Activated naive CD8-positive, alpha-beta T cell treated with anti-CD3 and anti-CD28 coated beads, Interleukin-2, amount 10 ng/mL, durations not matched to agents 7 days and 5 days (primary cell): ENCODE data around the gene PDE11A. TPM values are rescaled to one million over a fixed set of nuclear protein-coding genes. Genes with fewer than 3 reads are reported as not detected.

Experiments
- ATAC-seq: fragments of 150-1000 bp; cut with Tn5 transposase; one replicate; pipeline ENCODE4 v1.10.0; 2021; ENCODE audit warnings: low read depth, moderate library complexity
- POLR2A ChIA-PET: fragments of 350-600 bp; sonication (Branson Sonifier 250); formaldehyde crosslinking; loops from one replicate; lab custom pipeline; 2021; ENCODE audit warnings: antibody characterized with exemption; lab: Charles Lee
- DNase-seq: peaks from one replicate; pipeline ENCODE4 v3.0.0; 2021
- H3K27ac Mint-ChIP-seq: one replicate; pipeline ENCODE4 v1.8.0; 2022; ENCODE audit warnings: mild to moderate bottlenecking, mixed read lengths
- H3K27me3 Mint-ChIP-seq: one replicate; pipeline ENCODE4 v1.8.0; 2022; ENCODE audit warnings: mild to moderate bottlenecking, moderate library complexity, mixed read lengths
- H3K36me3 Mint-ChIP-seq: one replicate; pipeline ENCODE4 v1.8.0; 2021; ENCODE audit warnings: mild to moderate bottlenecking, mixed read lengths
- H3K4me1 Mint-ChIP-seq: one replicate; pipeline ENCODE4 v1.8.0; 2021; ENCODE audit warnings: mixed read lengths
- H3K4me3 Mint-ChIP-seq: one replicate; pipeline ENCODE4 v1.8.0; 2022; ENCODE audit warnings: mild to moderate bottlenecking, moderate library complexity, mixed read lengths
- H3K9me3 Mint-ChIP-seq: one replicate; pipeline ENCODE4 v1.8.0; 2021; ENCODE audit warnings: mixed read lengths
- total RNA-seq, 2 experiments: library from RNA; stranded (reverse); gene quantifications; one replicate each; pipeline ENCODE4 v1.2.3, GENCODE V29; 2021

The PDE11A gene
- total RNA-seq, 2 experiments from 2014 or later, result not detected

DNA sequence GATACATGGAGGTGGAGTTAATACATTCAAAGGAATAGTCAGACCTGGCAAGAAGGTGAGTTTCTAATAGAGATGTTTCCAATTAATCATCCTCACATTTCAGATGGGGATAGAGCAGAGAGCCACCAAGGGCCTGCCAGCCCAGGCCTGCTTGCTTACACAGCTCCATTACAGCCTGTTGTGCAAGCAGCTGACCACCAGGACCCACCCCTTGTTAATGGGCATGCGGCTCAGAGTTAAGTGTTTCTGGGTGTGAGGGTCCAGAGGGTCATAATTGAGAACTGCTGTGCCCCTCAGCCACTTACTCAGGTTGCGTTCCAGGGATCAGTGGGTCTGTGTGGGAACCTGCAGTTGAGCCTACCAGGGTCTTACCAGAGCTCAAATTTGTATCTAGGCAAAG lies 480.2 kb downstream of the PDE11A start:
- H3K36me3 Mint-ChIP-seq, result no peaks in the 10 kb centered on the region
- no peaks in the 10 kb centered on the region for H3K9me3 Mint-ChIP-seq
- H3K4me1 Mint-ChIP-seq, result peaks cover 3% of the 10 kb centered on the region
- POLR2A ChIA-PET, result no interaction called here
- no peak overlapping the region for H3K27ac Mint-ChIP-seq
- no peak overlapping the region for H3K4me3 Mint-ChIP-seq
- peaks cover 4% of the 10 kb centered on the region for H3K27me3 Mint-ChIP-seq
- DNase-seq (no peak), ATAC-seq (no peak)

DNA sequence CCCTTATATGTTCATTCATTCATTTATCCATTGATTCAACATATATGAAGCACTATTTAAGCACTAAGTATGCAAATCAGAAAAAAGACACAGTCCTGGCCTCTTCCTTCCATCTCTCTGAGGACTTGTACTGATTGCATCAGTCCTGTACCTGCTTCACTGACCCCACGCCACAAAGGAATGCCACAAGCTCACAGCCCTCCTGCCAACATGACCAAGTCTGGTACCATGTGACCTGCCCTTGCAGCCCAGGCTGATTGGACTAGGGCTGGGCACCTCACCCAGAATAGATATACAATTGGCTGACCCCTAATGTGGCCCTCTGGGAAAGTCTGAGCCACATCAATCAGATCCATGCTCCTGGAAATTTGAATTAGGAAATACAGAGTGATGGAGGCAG lies 483.4 kb downstream of the PDE11A start:
- no peaks in the 10 kb centered on the region for H3K36me3 Mint-ChIP-seq
- peaks cover 6% of the 10 kb centered on the region for H3K4me1 Mint-ChIP-seq
- H3K4me3 Mint-ChIP-seq, result no peak overlapping the region
- H3K27ac Mint-ChIP-seq, result no peak overlapping the region
- POLR2A ChIA-PET, result no interaction called here
- DNase-seq (no peak), ATAC-seq (no peak)
- no peaks in the 10 kb centered on the region for H3K9me3 Mint-ChIP-seq
- H3K27me3 Mint-ChIP-seq, result peaks cover 4% of the 10 kb centered on the region

DNA sequence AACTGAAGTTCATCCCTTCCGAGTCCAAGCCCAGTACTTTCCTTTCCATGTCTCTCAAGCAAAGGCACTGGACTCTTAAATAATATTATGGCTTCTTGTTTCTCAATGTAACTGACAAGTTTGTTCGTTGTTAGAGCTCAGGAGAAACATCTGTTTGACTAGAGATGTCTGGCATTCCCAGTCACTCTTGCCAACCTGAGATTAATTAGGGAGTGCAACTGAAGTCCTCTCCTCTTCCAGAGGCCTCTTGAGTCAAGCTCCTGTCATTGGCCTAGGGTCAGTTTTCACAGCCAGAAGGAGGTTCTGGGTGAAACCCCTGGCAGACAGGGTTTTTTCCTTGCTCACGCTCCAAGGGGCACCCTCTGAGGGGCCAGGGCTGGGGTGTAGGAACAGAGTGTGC lies 483.9 kb downstream of the PDE11A start:
- H3K27ac Mint-ChIP-seq, result no peak overlapping the region
- H3K4me3 Mint-ChIP-seq, result no peak overlapping the region
- no peaks in the 10 kb centered on the region for H3K36me3 Mint-ChIP-seq
- H3K4me1 Mint-ChIP-seq, result peaks cover 6% of the 10 kb centered on the region
- ATAC-seq (no peak), DNase-seq (no peak)
- POLR2A ChIA-PET, result no interaction called here
- no peaks in the 10 kb centered on the region for H3K9me3 Mint-ChIP-seq
- H3K27me3 Mint-ChIP-seq, result peaks cover under 1% of the 10 kb centered on the region

DNA sequence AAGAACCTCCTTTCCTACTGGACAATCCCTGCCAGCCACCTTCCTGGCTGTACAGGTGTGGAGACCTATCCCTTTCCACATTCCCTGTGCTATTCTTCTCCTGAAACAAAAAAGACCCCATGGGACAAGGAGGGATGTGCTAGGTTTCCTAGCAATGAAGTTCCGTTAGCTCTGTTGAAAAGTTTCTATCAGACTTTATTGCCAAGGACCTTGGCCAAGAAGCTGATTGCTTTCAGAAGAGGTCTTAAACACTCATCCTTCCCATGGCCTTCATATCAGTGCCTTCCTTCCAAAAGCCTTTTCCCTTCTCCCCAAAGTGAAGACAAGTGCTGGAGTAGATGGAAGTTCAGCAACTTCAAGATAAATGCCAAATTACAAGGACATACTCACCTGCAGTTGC lies 485.2 kb downstream of the PDE11A start:
- Mint-ChIP-seq H3K36me3 (no peaks in the 10 kb centered on the region), H3K27me3 (no peaks in the 10 kb centered on the region), H3K27ac (no peak overlapping the region), H3K4me3 (no peak overlapping the region), H3K4me1 (peaks cover 6% of the 10 kb centered on the region), H3K9me3 (no peaks in the 10 kb centered on the region)
- DNase-seq (no peak), ATAC-seq (no peak)
- POLR2A ChIA-PET, result no interaction called here

DNA sequence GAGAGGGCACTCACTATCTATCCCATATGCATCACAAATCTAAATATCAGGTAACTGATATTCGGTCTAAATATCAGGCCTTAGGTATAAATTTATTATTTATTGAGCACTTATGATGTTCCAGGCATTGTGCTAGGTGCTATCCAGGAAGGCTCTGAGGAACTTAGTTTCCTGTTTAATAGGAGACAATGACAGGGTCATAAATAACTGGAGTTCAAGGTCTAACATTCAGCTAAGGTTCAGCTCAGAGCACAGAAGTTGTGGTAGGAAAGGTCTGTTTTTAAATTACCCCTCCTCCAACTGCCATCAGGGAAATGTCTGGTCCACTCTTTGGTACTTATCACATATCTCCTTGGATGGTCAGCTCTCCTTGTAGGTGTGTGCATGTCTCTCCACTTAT lies 486.4 kb downstream of the PDE11A start:
- no peaks in the 10 kb centered on the region for H3K36me3 Mint-ChIP-seq
- H3K4me3 Mint-ChIP-seq, result no peak overlapping the region
- ATAC-seq (no peak), DNase-seq (no peak)
- H3K27ac Mint-ChIP-seq, result no peak overlapping the region
- POLR2A ChIA-PET, result no interaction called here
- no peaks in the 10 kb centered on the region for H3K27me3 Mint-ChIP-seq
- H3K4me1 Mint-ChIP-seq, result peaks cover 4% of the 10 kb centered on the region
- no peaks in the 10 kb centered on the region for H3K9me3 Mint-ChIP-seq

DNA sequence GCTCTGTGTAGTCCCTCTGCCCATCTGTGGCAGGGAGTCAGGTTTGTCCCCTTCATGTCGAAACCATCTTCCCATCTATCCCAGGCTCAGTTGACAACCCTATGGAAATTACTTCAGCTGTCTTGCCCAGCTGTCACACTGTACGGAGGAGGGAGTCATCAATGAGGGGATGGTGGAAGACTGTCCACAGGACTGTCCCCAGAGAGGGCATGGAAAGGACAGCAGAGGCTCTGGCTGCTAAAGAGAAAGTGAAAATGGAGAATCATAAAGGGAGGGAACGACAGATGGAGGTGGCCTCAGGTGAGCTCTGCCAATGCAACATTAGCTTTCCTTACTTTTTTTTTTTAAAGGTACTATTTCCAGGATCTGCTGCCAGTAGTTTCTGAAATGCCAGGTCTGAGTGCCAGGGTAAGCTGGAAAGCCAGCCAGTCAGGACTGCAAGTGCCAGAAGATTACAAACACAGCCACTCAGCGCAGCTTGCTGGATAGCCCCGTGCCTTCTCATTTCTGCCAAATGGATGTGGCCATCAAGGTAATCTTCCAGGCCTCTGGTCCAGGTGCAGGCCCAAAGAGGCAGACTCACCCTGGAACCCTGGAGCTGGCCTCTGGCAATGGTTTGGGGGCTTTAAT lies 487.2 kb downstream of the PDE11A start:
- H3K9me3 Mint-ChIP-seq, result no peaks in the 10 kb centered on the region
- no peaks in the 10 kb centered on the region for H3K36me3 Mint-ChIP-seq
- ATAC-seq (no peak), DNase-seq (no peak)
- POLR2A ChIA-PET, result no interaction called here
- H3K27me3 Mint-ChIP-seq, result no peaks in the 10 kb centered on the region
- no peak overlapping the region for H3K27ac Mint-ChIP-seq
- no peak overlapping the region for H3K4me3 Mint-ChIP-seq
- H3K4me1 Mint-ChIP-seq, result peaks cover 2% of the 10 kb centered on the region

DNA sequence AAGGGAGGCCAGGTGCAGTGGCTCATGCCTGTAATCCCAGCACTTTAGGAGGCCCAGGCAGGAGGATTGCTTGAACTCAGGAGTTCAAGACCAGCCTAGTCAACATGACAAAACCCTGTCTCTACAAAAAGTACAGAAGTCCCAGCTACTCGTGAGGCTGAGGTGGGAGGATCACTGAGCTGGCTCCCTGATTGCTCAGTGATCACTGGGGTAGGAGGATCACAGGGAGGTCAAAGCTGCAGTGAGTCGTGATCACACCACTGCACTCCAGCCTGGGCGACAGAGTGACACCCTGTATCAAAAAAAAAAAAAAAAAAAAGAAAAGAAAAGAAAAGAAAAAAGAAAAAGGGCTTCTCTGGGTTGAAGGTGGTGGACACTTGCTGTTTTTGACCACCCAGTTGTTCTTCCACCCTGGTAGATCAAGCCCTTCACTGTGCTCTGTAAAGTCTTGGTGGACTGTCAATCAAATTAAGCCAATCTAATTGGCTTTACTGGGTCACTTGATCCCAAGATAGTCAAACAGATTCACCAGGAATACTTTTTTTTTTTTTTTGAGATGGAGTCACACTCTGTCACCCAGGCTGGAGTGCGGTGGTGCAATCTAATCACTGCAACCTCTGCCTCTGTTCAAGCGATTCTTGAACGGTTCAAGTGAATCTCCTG lies 488.4 kb downstream of the PDE11A start:
- H3K9me3 Mint-ChIP-seq, result no peaks in the 10 kb centered on the region

DNA sequence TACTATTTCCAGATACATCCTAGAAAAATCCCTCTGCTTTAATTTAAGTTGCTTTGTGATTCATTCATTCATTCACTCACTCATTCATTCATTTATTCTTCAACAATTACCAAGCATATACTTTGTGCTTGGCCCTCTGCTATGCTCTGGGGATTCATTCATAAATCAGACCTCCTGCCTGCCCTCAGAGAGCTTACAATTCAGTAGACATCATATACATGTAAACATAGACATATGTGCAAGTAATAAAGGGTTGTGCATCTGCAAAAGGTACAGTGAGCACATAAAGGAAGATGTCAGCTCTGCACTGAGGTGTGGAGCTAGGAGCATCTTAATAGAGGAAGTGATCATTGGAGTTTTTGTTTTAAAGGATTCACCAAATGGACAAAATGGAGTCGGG lies 490.6 kb downstream of the PDE11A start:
- POLR2A ChIA-PET, result no interaction called here
- peaks cover 2% of the 10 kb centered on the region for H3K4me1 Mint-ChIP-seq
- DNase-seq (no peak), ATAC-seq (no peak)
- H3K36me3 Mint-ChIP-seq, result no peaks in the 10 kb centered on the region
- H3K9me3 Mint-ChIP-seq, result no peaks in the 10 kb centered on the region
- H3K4me3 Mint-ChIP-seq, result no peak overlapping the region
- no peak overlapping the region for H3K27ac Mint-ChIP-seq
- H3K27me3 Mint-ChIP-seq, result no peaks in the 10 kb centered on the region

More for the DNA sequence above, 488.4 kb downstream of the PDE11A start:
- Mint-ChIP-seq H3K27me3 (no peaks in the 10 kb centered on the region), H3K36me3 (no peaks in the 10 kb centered on the region), H3K27ac (no peak overlapping the region), H3K4me3 (no peak overlapping the region), H3K4me1 (peaks cover 2% of the 10 kb centered on the region)
- ATAC-seq (no peak), DNase-seq (no peak)
- POLR2A ChIA-PET, result no interaction called here

DNA sequence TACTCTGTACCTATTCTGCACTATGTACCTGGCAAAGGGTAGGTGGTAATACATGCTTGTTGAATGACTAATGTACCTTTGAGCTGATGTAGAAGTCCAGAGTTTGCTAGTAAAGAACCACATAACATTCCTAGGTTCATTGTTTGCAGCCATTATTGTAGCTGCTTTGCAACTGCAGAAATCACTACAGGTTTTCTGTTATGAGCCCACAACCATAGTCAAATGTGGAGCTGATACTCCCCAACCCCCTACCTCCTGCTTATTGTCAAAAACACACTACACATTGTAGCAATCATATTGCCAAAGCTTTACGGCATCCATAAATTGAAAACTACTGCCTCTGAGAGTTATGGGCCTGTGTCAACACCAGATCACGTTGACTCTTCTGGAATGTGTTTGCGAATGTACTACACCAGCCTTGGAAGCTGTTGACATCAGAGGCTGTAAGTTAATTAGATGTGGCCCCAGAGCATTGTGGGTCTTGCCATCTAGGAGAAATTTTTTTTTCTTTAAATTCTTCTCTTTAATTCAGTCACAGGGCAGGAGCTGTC lies 493.0 kb downstream of the PDE11A start:
- Mint-ChIP-seq H3K4me3 (no peak overlapping the region), H3K9me3 (no peaks in the 10 kb centered on the region), H3K36me3 (no peaks in the 10 kb centered on the region), H3K27me3 (no peaks in the 10 kb centered on the region), H3K4me1 (no peaks in the 10 kb centered on the region), H3K27ac (no peak overlapping the region)
- no peak for ATAC-seq
- POLR2A ChIA-PET, result no interaction called here
- DNase-seq, result no peak

DNA sequence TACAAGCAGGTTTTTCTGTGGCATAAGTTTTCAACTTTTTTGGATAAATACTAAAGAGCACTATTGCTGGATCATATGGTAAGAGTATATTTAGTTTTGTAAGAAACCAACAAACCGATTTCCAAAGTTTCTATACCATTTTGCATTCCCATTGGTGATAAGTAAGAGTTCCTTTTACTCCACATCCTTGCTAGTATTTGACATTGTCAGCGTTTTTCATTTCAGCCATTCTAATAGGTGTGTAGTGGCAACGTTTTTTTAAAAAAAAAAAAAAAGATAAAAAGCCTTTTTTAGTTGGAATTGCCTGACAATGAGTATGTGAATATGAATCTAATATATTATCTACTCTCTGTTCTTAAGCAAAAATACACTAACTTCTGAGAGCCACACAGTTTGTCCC lies 494.1 kb downstream of the PDE11A start:
- no peaks in the 10 kb centered on the region for H3K4me1 Mint-ChIP-seq
- no peak overlapping the region for H3K27ac Mint-ChIP-seq
- POLR2A ChIA-PET, result no interaction called here
- no peak for DNase-seq
- ATAC-seq, result no peak
- H3K9me3 Mint-ChIP-seq, result no peaks in the 10 kb centered on the region
- H3K27me3 Mint-ChIP-seq, result no peaks in the 10 kb centered on the region
- H3K36me3 Mint-ChIP-seq, result no peaks in the 10 kb centered on the region
- no peak overlapping the region for H3K4me3 Mint-ChIP-seq

DNA sequence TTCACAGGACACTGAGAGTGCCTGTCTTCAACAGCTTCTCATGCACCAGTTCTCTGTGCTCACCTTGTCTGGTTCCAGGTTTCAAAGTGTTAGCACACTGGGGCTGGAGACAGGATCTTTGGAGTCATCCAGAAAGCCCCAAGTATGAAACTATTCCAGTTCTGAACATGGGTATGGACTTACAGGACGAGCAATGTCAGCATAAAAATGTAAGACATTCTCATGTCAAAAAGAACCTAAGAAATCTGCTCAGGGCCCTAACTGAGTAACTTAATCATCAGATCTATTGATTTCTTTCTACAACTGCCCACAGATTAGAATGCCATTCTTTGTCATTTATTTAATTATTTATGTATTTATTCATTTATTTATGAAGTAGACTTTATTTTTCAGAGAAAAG lies 495.5 kb downstream of the PDE11A start:
- POLR2A ChIA-PET, result no interaction called here
- Mint-ChIP-seq H3K4me3 (no peak overlapping the region), H3K27ac (no peak overlapping the region), H3K36me3 (no peaks in the 10 kb centered on the region), H3K4me1 (no peaks in the 10 kb centered on the region), H3K9me3 (no peaks in the 10 kb centered on the region), H3K27me3 (peaks cover 6% of the 10 kb centered on the region)
- DNase-seq (no peak), ATAC-seq (no peak)

DNA sequence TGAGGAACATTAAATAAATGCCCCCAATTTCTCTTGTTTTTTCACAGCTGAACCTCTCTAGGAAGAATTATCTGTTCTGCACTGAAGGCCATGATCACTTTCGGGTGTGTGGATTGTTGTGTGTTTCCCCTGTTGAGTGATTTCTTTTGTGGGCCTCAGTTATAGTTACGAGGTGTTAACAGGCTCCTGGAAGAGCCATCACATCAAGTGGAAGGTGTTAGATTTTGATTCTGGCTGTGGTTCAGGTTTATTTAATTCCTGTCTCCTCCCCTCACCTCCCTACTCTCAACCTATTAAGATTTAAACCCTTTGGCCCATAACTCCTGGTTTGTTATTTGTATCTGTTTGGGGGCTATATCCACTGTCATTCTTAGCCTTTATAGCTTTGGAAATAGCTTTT lies 497.2 kb downstream of the PDE11A start:
- DNase-seq (no peak), ATAC-seq (no peak)
- Mint-ChIP-seq H3K9me3 (no peaks in the 10 kb centered on the region), H3K36me3 (no peaks in the 10 kb centered on the region), H3K4me3 (no peak overlapping the region), H3K4me1 (no peaks in the 10 kb centered on the region), H3K27ac (no peak overlapping the region), H3K27me3 (peaks cover 10% of the 10 kb centered on the region)
- POLR2A ChIA-PET, result no interaction called here

DNA sequence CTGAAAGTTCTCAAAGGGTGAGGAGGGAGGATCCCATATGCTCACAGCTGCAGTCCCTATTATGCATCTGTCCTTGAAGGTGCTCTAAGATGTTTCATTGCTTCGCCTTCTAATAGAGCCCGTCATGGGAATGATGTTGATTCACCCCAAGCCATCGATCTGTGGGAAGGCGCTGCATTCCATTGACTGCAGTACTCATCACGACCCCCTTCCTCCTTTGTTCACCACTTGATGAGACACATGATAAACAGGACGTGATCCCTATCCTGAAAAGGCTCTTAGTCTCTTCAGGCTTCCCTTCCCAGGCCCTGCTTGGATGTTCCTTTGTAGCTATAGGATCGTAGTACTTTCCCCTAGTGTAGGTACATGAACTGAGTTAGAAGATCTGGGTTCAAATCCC lies 498.2 kb downstream of the PDE11A start:
- no peak overlapping the region for H3K27ac Mint-ChIP-seq
- ATAC-seq, result no peak
- H3K4me1 Mint-ChIP-seq, result no peaks in the 10 kb centered on the region
- DNase-seq, result no peak
- no peaks in the 10 kb centered on the region for H3K9me3 Mint-ChIP-seq
- POLR2A ChIA-PET, result no interaction called here
- H3K27me3 Mint-ChIP-seq, result peaks cover 10% of the 10 kb centered on the region
- H3K4me3 Mint-ChIP-seq, result no peak overlapping the region
- no peaks in the 10 kb centered on the region for H3K36me3 Mint-ChIP-seq
